ENCODE data around the gene N4BP3.

N4BP3 gene

GRCh38 chr5:178103612-178104011 lies 9.7 kb upstream of the N4BP3 start:
- DNase-seq, result no peak

DNA sequence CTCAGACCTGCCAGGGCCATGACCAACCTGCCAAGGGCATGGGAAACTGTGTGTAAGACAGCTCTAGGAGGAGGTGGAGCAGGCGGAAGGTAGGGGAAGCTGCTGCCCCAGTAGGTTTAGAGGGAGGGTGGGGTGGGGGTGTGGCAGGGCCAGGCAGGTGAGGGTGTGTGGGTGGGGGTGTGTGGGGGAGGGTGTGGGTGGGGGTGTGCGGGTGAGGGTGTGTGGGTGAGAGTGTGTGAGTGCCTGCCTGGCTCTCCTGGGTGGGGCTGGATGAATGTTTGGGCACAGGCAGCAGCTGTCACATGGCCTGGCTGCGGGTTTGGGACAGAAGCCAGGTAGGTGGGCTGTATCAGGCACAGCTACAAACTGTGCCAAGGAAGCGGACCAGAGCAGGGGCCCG lies 8.8 kb upstream of the N4BP3 start:
- no peak for DNase-seq

DNA sequence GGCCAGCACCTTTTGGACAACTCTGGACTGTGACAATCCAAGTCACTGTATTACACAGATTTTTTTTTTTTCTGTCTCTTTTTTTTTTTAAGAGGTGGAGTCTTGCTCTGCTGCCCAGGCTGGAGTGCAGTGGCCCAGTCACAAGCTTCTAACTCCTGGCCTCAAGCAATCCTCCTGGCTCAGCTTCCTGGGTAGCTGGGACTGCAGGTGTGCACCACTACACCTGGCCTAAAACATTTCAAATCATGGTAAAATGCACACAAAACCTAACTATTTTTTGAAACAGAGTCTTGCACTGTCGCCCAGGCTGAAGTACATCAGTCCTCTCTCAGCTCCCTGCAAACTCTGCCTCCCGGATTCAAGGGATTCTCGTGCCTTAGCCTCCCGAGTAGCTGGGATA lies 7.2 kb upstream of the N4BP3 start:
- DNase-seq, result no peak

DNA sequence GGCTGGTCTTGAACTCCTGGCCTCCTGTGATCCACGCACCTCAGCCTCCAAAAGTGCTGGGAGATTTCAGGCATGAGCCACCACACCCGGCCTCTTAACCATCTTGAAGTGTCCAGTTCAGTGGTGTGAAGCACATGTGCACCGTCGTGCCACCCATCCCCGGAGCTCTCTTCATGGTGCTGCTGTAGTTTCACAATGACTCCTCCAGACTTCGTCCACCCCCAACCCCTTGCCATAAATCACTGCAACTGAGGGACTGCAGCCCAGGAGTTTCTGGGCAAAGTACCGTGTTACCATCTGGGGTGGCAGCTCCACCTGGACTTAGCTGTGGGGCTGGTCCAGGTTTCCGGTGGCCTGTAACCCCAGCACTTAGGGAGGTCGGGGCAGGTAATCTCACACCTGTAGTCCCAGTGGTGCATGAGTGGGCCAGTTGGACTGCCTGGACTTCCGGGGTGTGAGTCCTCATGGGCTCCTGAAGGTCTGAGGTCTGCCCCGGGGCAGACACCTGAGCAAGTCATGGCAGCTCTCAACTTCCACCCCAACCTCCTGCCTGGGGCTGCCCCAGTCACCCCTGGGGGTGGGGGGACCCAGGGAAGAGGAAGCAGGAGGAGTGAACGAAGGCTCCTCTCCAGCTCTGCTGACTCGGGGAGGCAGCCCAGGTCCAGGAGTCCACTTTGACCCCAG lies 6.6 kb upstream of the N4BP3 start:
- DNase-seq, result no peak

DNA sequence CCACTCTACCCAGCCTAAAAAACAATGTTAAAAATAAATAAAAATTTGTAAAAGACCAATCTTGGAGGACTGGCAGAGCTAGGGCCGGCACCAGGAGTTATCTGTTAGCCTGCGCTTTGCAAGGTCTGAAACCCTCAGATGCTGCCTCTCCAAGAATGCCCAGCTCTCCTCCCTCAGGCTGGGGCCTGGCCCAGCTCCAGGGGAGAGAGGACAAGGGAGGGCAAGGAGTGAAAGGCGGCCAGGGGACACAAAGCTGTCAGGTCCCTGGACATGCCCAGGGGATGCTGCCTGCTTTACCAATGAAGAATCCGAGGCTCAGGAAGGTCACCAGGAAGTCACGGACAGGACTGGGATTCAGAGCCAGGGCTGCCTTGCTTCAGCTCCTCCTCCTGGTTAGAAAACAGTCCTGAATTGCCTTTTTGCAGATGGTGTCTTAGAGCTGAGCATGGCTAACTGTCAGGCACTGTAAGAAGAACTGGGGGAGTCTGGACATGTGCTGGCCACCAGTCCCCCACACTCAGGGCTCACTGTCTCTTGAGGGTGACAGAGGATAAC lies 5.5 kb upstream of the N4BP3 start:
- DNase-seq, result no peak

GRCh38 chr5:178108446-178108845 lies 4.9 kb upstream of the N4BP3 start:
- DNase-seq, result no peak

- no peak for DNase-seq
Measured at GRCh38 chr5:178108966-178109365, 4.4 kb upstream of the N4BP3 start.

- DNase-seq, result no peak
Measured at GRCh38 chr5:178110511-178110910, 2.8 kb upstream of the N4BP3 start.

DNA sequence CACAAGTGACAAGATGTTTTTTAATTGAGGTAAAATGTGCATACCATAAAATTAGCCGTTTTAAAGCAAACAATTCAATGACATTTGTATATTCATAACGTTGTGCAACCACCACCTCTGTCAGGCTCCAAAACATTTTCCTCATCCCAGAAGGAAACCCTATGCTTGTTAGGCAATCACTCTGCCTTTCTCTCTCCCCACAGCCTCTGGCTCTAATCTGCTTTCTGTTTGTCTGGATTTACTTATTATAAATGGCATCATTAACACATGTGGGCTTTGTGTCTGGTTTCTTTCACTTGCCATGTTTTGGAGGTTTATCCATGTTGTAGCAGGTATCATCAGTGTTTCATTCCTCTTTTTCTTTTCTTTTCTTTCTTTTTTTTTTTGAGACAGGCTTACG lies 1.4 kb upstream of the N4BP3 start:
- peak; percentile 6 for DNase-seq

GRCh38 chr5:178112545-178112944 lies 787 bp upstream of the N4BP3 start:
- DNase-seq, result no peak

DNA sequence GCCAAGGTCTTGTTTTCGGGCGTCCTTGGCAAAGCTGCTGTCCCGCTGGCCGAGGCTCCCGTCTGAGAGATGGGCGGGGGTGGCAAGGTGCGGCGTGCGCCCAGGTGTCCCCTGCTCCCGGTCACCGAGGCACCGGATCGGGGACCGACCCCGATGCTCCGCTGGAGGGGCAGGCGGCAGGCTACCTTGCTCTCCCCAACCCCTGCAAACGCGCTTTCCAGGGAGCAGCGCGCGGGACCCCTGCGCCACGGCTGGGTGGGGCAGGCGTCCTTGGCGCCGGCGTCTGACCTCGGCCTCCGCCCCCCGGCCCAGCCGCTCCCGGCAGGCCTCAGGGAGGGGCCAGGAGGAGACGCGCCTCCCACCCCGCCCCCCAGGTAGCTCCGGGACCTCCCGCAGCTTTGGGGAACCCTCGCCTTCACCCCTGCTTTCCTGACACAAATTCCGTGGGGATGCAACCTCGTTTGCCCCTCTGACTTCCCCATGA lies 551 bp downstream of the N4BP3 start:
- no peak for DNase-seq

- no peak for DNase-seq
Measured at GRCh38 chr5:178114325-178115135, 1.2 kb downstream of the N4BP3 start.

- no peak for DNase-seq
Measured at GRCh38 chr5:178115136-178115813, 1.9 kb downstream of the N4BP3 start.

- DNase-seq, result no peak
Measured at GRCh38 chr5:178115814-178116142, 2.4 kb downstream of the N4BP3 start.

- no peak for DNase-seq
Measured at GRCh38 chr5:178116143-178116885, 3.0 kb downstream of the N4BP3 start.

- DNase-seq, result no peak
Measured at GRCh38 chr5:178117923-178118701, 4.8 kb downstream of the N4BP3 start.

DNA sequence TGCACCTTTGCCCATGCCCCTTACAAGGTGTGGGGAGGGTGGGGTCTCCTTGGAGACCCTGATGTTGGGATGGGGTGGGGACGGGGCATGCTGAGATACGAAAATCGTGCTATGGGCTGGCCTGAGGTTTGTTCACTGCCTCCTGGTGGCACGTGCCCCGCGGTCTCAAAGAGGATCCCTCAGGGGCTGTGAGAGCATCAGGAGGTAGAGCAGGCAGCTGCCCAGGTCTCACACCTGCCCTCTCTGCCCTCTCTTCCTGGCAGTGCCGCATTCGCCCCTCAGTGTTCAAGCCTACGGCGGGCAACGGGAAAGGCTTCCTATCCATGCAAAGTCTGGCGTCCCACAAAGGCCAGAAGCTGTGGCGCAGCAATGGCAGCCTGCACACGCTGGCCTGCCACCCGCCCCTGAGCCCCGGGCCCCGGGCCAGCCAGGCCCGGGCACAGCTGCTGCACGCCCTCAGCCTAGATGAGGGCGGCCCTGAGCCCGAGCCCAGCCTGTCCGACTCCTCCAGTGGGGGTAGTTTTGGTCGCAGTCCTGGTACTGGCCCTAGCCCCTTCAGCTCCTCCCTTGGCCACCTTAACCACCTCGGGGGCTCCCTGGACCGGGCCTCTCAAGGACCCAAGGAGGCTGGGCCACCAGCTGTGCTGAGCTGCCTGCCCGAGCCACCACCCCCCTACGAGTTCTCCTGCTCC lies 6.7 kb downstream of the N4BP3 start:
- DNase-seq, result no peak

GRCh38 chr5:178120607-178121357 lies 7.5 kb downstream of the N4BP3 start:
- DNase-seq, result peak; percentile 82

DNA sequence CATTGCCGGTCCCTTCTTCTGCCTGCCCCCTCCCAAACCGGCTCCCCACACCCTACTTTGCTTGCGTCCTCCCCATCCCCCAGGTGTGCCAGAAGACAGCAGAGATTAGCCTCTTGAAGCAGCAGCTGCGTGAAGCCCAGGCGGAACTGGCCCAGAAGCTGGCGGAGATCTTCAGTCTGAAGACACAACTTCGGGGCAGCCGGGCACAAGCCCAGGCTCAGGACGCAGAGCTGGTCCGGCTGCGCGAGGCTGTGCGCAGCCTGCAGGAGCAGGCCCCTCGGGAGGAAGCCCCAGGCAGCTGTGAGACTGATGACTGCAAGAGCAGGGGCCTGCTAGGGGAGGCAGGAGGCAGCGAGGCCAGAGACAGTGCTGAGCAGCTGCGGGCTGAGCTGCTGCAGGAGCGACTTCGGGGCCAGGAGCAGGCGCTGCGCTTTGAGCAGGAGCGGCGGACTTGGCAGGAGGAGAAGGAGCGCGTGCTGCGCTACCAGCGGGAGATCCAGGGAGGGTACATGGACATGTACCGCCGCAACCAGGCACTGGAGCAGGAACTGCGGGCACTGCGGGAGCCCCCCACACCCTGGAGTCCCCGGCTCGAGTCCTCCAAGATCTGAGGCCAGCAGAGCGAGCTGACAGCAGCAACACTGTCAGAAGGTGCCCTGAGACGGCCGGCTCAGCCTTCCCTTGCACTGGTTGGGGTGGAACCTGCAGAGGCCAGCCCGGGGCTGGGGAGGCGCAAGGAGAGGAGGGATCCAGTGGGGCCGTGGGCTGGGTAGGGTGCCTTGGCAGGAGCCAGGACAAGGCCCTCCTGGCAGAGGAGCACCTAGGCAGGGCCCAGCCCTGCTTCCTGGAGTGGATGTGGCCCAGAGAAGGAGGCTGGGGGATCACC lies 8.3 kb downstream of the N4BP3 start:
- peak; percentile 5 for DNase-seq

GRCh38 chr5:178122346-178122745 lies 9.0 kb downstream of the N4BP3 start:
- no peak for DNase-seq
